Hematopoietic multipotent progenitor cell (in vitro differentiated cells): Measurements from ENCODE around the gene ISL2. TPM values are rescaled to one million over a fixed set of nuclear protein-coding genes. Genes with fewer than 3 reads are reported as not detected.

ENCODE experiments used
- DNase-seq, 3 donors: peaks; one replicate each; pipeline ENCODE4 v3.0.0-alpha.2; 2011 to 2015; ENCODE audit warnings: low read depth in 2 of 3, low spot score in 2 of 3
- total RNA-seq: library from RNA; depleted of rRNA; stranded (reverse); fragments of >200 nt; gene quantifications from one replicate; pipeline ENCODE4 v1.2.3, GENCODE V29; 2012

Gene ISL2
- total RNA-seq, 1 donor = not detected

DNA sequence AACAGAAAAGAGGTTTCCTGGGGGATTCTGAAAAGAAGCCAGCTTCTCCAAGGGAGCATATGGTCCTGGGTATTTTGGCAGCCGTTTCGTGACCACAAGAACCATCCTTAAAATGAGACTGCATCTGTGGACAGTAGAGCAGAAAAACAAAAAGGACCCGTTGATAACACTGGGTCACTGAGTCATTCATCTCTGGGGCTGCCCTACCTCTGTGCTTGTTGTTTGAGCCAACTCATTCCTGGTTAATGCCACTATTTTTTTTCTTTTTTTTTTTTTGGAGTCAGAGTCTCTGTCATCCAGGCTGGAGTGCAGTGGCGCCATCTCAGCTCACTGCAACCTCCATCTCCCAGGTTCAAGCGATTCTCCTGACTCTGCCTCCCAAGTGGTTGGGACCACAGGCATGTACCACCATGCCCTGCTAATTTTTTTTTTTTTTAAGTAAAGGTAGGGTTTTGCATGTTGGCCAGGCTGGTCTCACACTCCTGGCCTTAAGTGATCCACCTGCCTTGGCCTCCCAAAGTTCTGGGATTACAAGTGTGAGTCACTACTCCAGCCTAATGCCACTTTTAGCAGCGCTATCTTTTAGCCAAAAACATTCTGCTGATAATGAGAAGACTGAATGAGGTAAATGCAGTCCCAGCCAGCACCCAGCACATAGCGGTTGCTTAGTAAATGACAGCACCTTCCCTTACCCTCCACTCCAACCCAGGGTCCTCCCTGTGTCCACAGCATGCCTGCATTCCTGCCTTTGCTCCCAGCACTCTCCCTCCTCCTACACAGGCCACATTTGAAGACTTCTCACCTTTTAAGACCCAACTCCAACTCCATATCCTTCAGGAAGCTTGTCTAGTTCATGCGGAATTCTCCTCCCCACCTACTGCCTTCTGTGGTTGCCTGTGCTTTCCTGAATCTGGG is 9.1 kb upstream of the ISL2 start:
- no peak for DNase-seq

DNA sequence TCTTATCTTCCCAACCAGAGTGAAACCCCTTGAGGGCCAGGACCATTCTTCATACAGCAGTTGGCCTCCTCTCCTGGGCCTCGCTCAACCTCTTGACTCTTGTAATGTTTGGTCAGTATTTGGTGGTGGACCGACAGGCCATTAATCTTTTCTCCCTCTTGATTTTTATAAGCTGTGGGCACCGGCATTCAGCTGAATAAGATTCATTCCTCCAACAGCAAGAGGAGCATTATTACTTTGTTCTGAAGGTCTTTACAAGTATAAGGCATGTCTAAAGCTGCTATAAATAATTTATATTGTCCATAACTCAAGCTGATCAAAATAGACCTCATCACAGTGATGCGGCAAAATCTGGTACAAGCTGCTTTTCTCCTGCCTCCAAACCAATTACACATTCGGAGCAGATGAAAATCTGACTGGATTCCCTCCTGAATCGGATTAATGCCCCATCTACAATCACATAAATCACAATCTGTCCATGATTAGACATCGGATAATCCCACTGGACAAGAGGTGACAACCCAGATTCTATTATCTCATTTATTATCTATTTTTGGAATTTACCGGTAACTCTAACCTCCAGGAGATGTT is 8.4 kb upstream of the ISL2 start:
- DNase-seq = no peak

- DNase-seq = no peak
Measured at GRCh38 chr15:76328958-76329357, 7.6 kb upstream of the ISL2 start.

- DNase-seq = peak in 2 of 3 donors; percentile 26 to 49
Measured at GRCh38 chr15:76330080-76330680, 6.4 kb upstream of the ISL2 start.

- DNase-seq = no peak
Measured at GRCh38 chr15:76332796-76333195, 3.8 kb upstream of the ISL2 start.

GRCh38 chr15:76333309-76333708 is 3.3 kb upstream of the ISL2 start:
- DNase-seq = no peak

GRCh38 chr15:76333720-76334437 is 2.7 kb upstream of the ISL2 start:
- peak in 2 of 3 donors; percentile 24 to 31 for DNase-seq

- DNase-seq = no peak
Measured at GRCh38 chr15:76334438-76335306, 1.9 kb upstream of the ISL2 start.

- DNase-seq = peak in 2 of 3 donors; percentile 45 to 48
Measured at GRCh38 chr15:76335307-76336253, 993 bp upstream of the ISL2 start.

DNA sequence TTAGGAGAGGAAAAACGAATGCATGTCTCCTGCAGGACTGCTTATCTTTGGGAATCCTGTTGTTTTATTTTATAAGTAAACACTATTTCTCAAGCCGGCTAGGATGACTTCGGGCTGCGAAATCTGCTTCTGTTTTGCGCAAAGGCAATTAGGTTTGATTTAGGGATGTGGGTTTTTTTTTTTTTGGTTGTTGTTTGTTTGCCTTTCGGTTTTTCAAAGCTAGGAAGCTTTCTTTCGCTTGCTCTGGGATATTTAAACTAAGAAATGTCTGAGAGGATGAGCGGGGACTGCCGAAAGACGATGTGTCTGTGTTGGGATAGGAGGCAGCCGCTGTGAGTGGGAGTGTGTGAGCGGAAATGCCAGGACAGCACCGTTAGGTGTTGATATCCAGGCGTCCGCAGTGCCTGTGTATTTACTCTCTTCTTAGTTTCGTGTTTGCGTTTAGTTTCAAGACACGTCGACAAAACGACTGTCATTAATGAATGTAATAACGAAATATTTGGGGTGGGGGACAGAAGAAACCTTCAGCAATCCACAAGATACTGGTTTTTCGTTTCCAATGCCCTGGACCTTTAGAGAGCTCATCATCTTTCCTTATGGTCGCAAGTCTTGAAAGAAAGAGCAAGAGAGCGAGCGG is 604 bp downstream of the ISL2 start:
- peak in 2 of 3 donors; percentile 28 to 41 for DNase-seq

GRCh38 chr15:76337696-76338485 is 1.3 kb downstream of the ISL2 start:
- DNase-seq = peak in 2 of 3 donors; percentile 40 to 41

- peak in 1 of 3 donors; percentile 31 for DNase-seq
Measured at GRCh38 chr15:76338486-76339304, 2.1 kb downstream of the ISL2 start.

GRCh38 chr15:76339305-76340197 is 3.0 kb downstream of the ISL2 start:
- DNase-seq = peak in 2 of 3 donors; percentile 52 to 57

GRCh38 chr15:76340198-76340802 is 3.7 kb downstream of the ISL2 start:
- DNase-seq = peak in 2 of 3 donors; percentile 56 to 58

GRCh38 chr15:76340803-76341365 is 4.3 kb downstream of the ISL2 start:
- DNase-seq = peak in 2 of 3 donors; percentile 66 to 70
